Stimulated activated CD4-positive, alpha-beta T cell treated with anti-CD3 and anti-CD28 coated beads, TNF-alpha, amount 100 ng/mL, for 1 hour (primary cell): ENCODE data around the gene PAK5.
"Not testable (repeated sequence)": the region's sequence is repeated elsewhere in the genome, so short reads cannot be mapped to it uniquely, and the experiment has no call there.

Experiments used
- DNase-seq, 3 donors: peaks; one replicate each; pipeline ENCODE4 v3.0.0-alpha.2; 2020; ENCODE audit warnings: low read depth in 3 of 3, low spot score in 1 of 3

PAK5 gene

GRCh38 chr20:9686455-9686854 lies 152.4 kb downstream of the PAK5 start:
- no peak for DNase-seq

- DNase-seq: no peak
Observed at GRCh38 chr20:9686001-9686400, 152.9 kb downstream of the PAK5 start.

- DNase-seq: no peak
Observed at GRCh38 chr20:9685011-9685410, 153.9 kb downstream of the PAK5 start.

- no peak for DNase-seq
Observed at GRCh38 chr20:9677100-9677623, 161.7 kb downstream of the PAK5 start.

GRCh38 chr20:9672981-9673380 lies 165.9 kb downstream of the PAK5 start:
- no peak for DNase-seq

- no peak for DNase-seq
Observed at GRCh38 chr20:9672027-9672426, 166.8 kb downstream of the PAK5 start.

GRCh38 chr20:9668381-9668780 lies 170.5 kb downstream of the PAK5 start:
- DNase-seq: no peak

- no peak for DNase-seq
Observed at GRCh38 chr20:9663423-9663822, 175.5 kb downstream of the PAK5 start.

GRCh38 chr20:9660236-9660868 lies 178.5 kb downstream of the PAK5 start:
- DNase-seq: no peak

GRCh38 chr20:9647741-9648140 lies 191.1 kb downstream of the PAK5 start:
- no peak for DNase-seq

- no peak for DNase-seq
Observed at GRCh38 chr20:9646375-9646774, 192.5 kb downstream of the PAK5 start.

GRCh38 chr20:9642882-9643281 lies 196.0 kb downstream of the PAK5 start:
- no peak for DNase-seq

GRCh38 chr20:9641499-9642000 lies 197.3 kb downstream of the PAK5 start:
- DNase-seq: not testable (repeated sequence)

- DNase-seq: no peak
Observed at GRCh38 chr20:9637889-9638288, 201.0 kb downstream of the PAK5 start.

- DNase-seq: no peak
Observed at GRCh38 chr20:9635750-9636149, 203.1 kb downstream of the PAK5 start.

- DNase-seq: no peak
Observed at GRCh38 chr20:9634327-9634726, 204.5 kb downstream of the PAK5 start.

GRCh38 chr20:9632991-9633390 lies 205.9 kb downstream of the PAK5 start:
- no peak for DNase-seq

- DNase-seq: no peak
Observed at GRCh38 chr20:9632265-9632664, 206.6 kb downstream of the PAK5 start.

- no peak for DNase-seq
Observed at GRCh38 chr20:9630554-9630953, 208.3 kb downstream of the PAK5 start.

GRCh38 chr20:9629831-9630230 lies 209.0 kb downstream of the PAK5 start:
- DNase-seq: no peak

GRCh38 chr20:9628589-9628988 lies 210.3 kb downstream of the PAK5 start:
- DNase-seq: no peak

- no peak for DNase-seq
Observed at GRCh38 chr20:9628141-9628540, 210.7 kb downstream of the PAK5 start.

- DNase-seq: no peak
Observed at GRCh38 chr20:9627219-9627618, 211.7 kb downstream of the PAK5 start.
